WERI-Rb-1 (cell line): Measurements from ENCODE around the gene PNPT1.

Source experiments
- DNase-seq: peaks from one replicate; pipeline ENCODE4 v3.0.0-alpha.2; 2020
- H3K27ac ChIP-seq: fragments of 250-450 bp; sonication (Bioruptor Pico); 2 replicates; pipeline ENCODE4 v1.5.1; 2020; ENCODE audit warnings: mild to moderate bottlenecking, moderate library complexity
- H3K27me3 ChIP-seq: fragments of 250-450 bp; sonication (Bioruptor Pico); 2 replicates; pipeline ENCODE4 v1.5.1; 2021; ENCODE audit warnings: mild to moderate bottlenecking, low read depth, moderate library complexity; ENCODE audit not compliant: insufficient read depth, severe bottlenecking
- H3K36me3 ChIP-seq: fragments of 250-450 bp; sonication (Bioruptor Pico); 2 replicates; pipeline ENCODE4 v1.5.1; 2020; ENCODE audit warnings: mild to moderate bottlenecking, moderate library complexity
- H3K4me3 ChIP-seq: 2 replicates; pipeline ENCODE4 v1.5.1; 2011; ENCODE audit warnings: low read depth, mild to moderate bottlenecking, control low read depth, low read length
- H3K9me3 ChIP-seq: fragments of 250-450 bp; sonication (Bioruptor Pico); 2 replicates; pipeline ENCODE4 v1.5.1; 2021; ENCODE audit warnings: mild to moderate bottlenecking, moderate library complexity; ENCODE audit not compliant: severe bottlenecking
- CTCF ChIP-seq: IDR thresholded peaks from 2 replicates; pipeline ENCODE4 v1.5.1; 2011; ENCODE audit warnings: low read depth, mild to moderate bottlenecking, control low read depth, inconsistent platforms, low read length

Gene PNPT1

GRCh38 chr2:55618275-55619055 is 75.2 kb downstream of the PNPT1 start:
- Histone ChIP-seq H3K9me3 (no peaks in the 10 kb centered on the region), H3K27ac (peak overlapping the region; percentile 84), H3K4me3 (peak overlapping the region; percentile 95), H3K36me3 (peaks cover 25% of the 10 kb centered on the region), H3K27me3 (no peaks in the 10 kb centered on the region)
- TF ChIP-seq CTCF, result no peak
- DNase-seq, result peak; percentile 67

- Histone ChIP-seq H3K9me3 (no peaks in the 10 kb centered on the region), H3K36me3 (peaks cover 26% of the 10 kb centered on the region), H3K4me3 (peak overlapping the region; percentile 95), H3K27ac (peak overlapping the region; percentile 84), H3K27me3 (no peaks in the 10 kb centered on the region)
- TF ChIP-seq CTCF, result no peak
- DNase-seq, result no peak
Measured at GRCh38 chr2:55618025-55618274, 75.7 kb downstream of the PNPT1 start.

GRCh38 chr2:55617175-55618024 is 76.2 kb downstream of the PNPT1 start, which contains the start of gene PPP4R3B:
PPP4R3B (minus strand) TSS chr2:55617622; CDS start chr2:55617285, 337 bp downstream.
- Histone ChIP-seq H3K4me3 (peak within 1 kb of the TSS; percentile 95), H3K27me3 (no peaks in the 10 kb centered on the region), H3K27ac (peak within 1 kb of the TSS; percentile 97), H3K9me3 (no peaks in the 10 kb centered on the region), H3K36me3 (peaks cover 32% of the 10 kb centered on the region)
- DNase-seq, result peak; percentile 100
- peak; percentile 59 for TF ChIP-seq CTCF

GRCh38 chr2:55616551-55617174 is 77.0 kb downstream of the PNPT1 start:
- Histone ChIP-seq H3K36me3 (peaks cover 39% of the 10 kb centered on the region), H3K9me3 (no peaks in the 10 kb centered on the region), H3K27ac (peak overlapping the region; percentile 97), H3K4me3 (peak overlapping the region; percentile 95), H3K27me3 (no peaks in the 10 kb centered on the region)
- no peak for TF ChIP-seq CTCF
- DNase-seq, result no peak

GRCh38 chr2:55611997-55612396 is 81.6 kb downstream of the PNPT1 start:
- no peak overlapping the region for H3K4me3 ChIP-seq
- DNase-seq, result no peak
- no peaks in the 10 kb centered on the region for H3K27me3 ChIP-seq
- no peaks in the 10 kb centered on the region for H3K9me3 ChIP-seq
- TF ChIP-seq CTCF, result no peak
- H3K36me3 ChIP-seq, result peaks cover 45% of the 10 kb centered on the region
- H3K27ac ChIP-seq, result no peak overlapping the region
